Gastrocnemius medialis (tissue), 4 donors: ENCODE measurements around the gene CCNB1IP1. TPM values are rescaled to one million over a fixed set of nuclear protein-coding genes. Genes with fewer than 3 reads are reported as not detected.

Source experiments
- ATAC-seq, 2 donors: fragments of 150-250 bp; one replicate each; pipeline ENCODE4 v1.9.1; 2016
- DNase-seq, 2 donors: peaks; one replicate each; pipeline ENCODE4 v3.0.0-alpha.2; 2019
- H3K27ac ChIP-seq, 4 donors: fragments of 200-600 bp; sonication (generic); 1 replicate in 1 of 4; 2 replicates in 3 of 4; pipeline ENCODE4 v1.5.1; 2016 to 2018; ENCODE audit warnings: mild to moderate bottlenecking in 2 of 4, moderate library complexity in 1 of 4
- H3K27me3 ChIP-seq, 3 donors: fragments of 200-600 bp; sonication (generic) in 2 of 3; 1 replicate in 1 of 3; 2 replicates in 2 of 3; pipeline versions ENCODE4 v1.5.1 to v1.6.0; 2016 to 2019; ENCODE audit warnings: mild to moderate bottlenecking in 1 of 3, moderate library complexity in 1 of 3
- H3K36me3 ChIP-seq, 2 donors: fragments of 200-600 bp; sonication (generic) in 1 of 2; one replicate each; pipeline ENCODE4 v1.5.1; 2017 to 2018
- H3K4me1 ChIP-seq, 2 donors: fragments of 200-600 bp; sonication (generic) in 1 of 2; one replicate each; pipeline ENCODE4 v1.5.1; 2016 to 2017; ENCODE audit warnings: mild to moderate bottlenecking in 2 of 2
- H3K4me3 ChIP-seq, 4 donors: fragments of 200-600 bp; sonication (generic) in 3 of 4; 1 replicate in 1 of 4; 2 replicates in 3 of 4; pipeline ENCODE4 v1.5.1; 2016 to 2019; ENCODE audit warnings: mild to moderate bottlenecking in 2 of 4
- H3K9me3 ChIP-seq, 3 donors: fragments of 200-600 bp; sonication (generic) in 2 of 3; 1 replicate in 1 of 3; 2 replicates in 2 of 3; pipeline ENCODE4 v1.5.1; 2016 to 2019
- CTCF ChIP-seq, 5 experiments: fragments of 450-650 bp in 3 of 5; fragments of 200-600 bp in 2 of 5; sonication (generic) in 2 of 5; IDR thresholded peaks in 4 of 5; conservative IDR thresholded peaks in 1 of 5; 1 replicate in 4 of 5; 2 replicates in 1 of 5; pipeline ENCODE4 v1.5.1; 2016 to 2019; ENCODE audit warnings: antibody characterized with exemption in 5 of 5, mild to moderate bottlenecking in 3 of 5, moderate library complexity in 3 of 5
- POLR2A ChIP-seq, 2 donors: fragments of 450-650 bp; IDR thresholded peaks; one replicate each; pipeline ENCODE4 v1.6.1; 2017; ENCODE audit warnings: antibody characterized with exemption in 2 of 2, mild to moderate bottlenecking in 2 of 2, moderate library complexity in 2 of 2
- in situ Hi-C, 4 donors: fragments of 200-750 bp; cut with MboI; loops; one replicate each; pipeline versions ENCODE4 v1.15.0 to v1.8.0; 2017; ENCODE audit warnings: low sequenced_read_pairs in 4 of 4
- intact Hi-C: fragments of 100-400 bp; cut with DNase I; formaldehyde crosslinking; loops from one replicate; pipeline ENCODE4 v1.15.1; 2023; ENCODE audit warnings: low total_unique reads
- total RNA-seq, 4 donors: library from RNA; depleted of rRNA; stranded (reverse); fragments of >200 nt; gene quantifications; one replicate each; pipeline versions ENCODE4 v1.1.0 to v1.2.3, GENCODE V29; 2016

CCNB1IP1 gene
- total RNA-seq, 4 donors from 2014 or later: 15.7 to 42.9 (median 30.2) TPM

- Histone ChIP-seq H3K36me3 (peaks cover 0 to 100% of the 10 kb centered on the region in 2 donors), H3K9me3 (no peaks in the 10 kb centered on the region), H3K4me3 (no peak overlapping the region), H3K27me3 (no peaks in the 10 kb centered on the region), H3K4me1 (no peaks in the 10 kb centered on the region), H3K27ac (no peak overlapping the region)
- ATAC-seq (no peak), DNase-seq (no peak)
- TF ChIP-seq CTCF (IDR thresholded peaks at IDR 0.05 in 4 of 5, conservative IDR thresholded peaks at IDR 0.05 in 1 of 5) (no peak), POLR2A (IDR thresholded peaks at IDR 0.05) (no peak)
- intact Hi-C loops (no loop called here), in situ Hi-C loops (no loop called here)
These were observed 46.7 kb upstream of the CCNB1IP1 start for GRCh38 chr14:20379743-20380142.

- Histone ChIP-seq H3K36me3 (peaks cover 0 to 100% of the 10 kb centered on the region in 2 donors), H3K9me3 (no peaks in the 10 kb centered on the region), H3K27ac (no peak overlapping the region), H3K4me3 (no peak overlapping the region), H3K27me3 (no peaks in the 10 kb centered on the region), H3K4me1 (no peaks in the 10 kb centered on the region)
- TF ChIP-seq CTCF (IDR thresholded peaks at IDR 0.05 in 4 of 5, conservative IDR thresholded peaks at IDR 0.05 in 1 of 5): no peak
- no peak for TF ChIP-seq POLR2A (IDR thresholded peaks at IDR 0.05)
- ATAC-seq (no peak), DNase-seq (no peak)
- intact Hi-C loops (no loop called here), in situ Hi-C loops (no loop called here)
These were observed 44.1 kb upstream of the CCNB1IP1 start for GRCh38 chr14:20377171-20377570.

GRCh38 chr14:20376071-20376588 lies 43.1 kb upstream of the CCNB1IP1 start:
- no peak for ATAC-seq
- no peaks in the 10 kb centered on the region for H3K27me3 ChIP-seq
- no peak for TF ChIP-seq POLR2A (IDR thresholded peaks at IDR 0.05)
- no peak for TF ChIP-seq CTCF (IDR thresholded peaks at IDR 0.05 in 4 of 5, conservative IDR thresholded peaks at IDR 0.05 in 1 of 5)
- no peak for DNase-seq
- no peaks in the 10 kb centered on the region for H3K4me1 ChIP-seq
- no peak overlapping the region for H3K27ac ChIP-seq
- in situ Hi-C loops: no loop called here
- H3K36me3 ChIP-seq: peaks cover 0 to 100% of the 10 kb centered on the region in 2 donors
- no peak overlapping the region for H3K4me3 ChIP-seq
- intact Hi-C loops: no loop called here
- H3K9me3 ChIP-seq: no peaks in the 10 kb centered on the region

- intact Hi-C loops (no loop called here), in situ Hi-C loops (no loop called here)
- ATAC-seq (no peak), DNase-seq (no peak)
- Histone ChIP-seq H3K9me3 (no peaks in the 10 kb centered on the region), H3K4me1 (no peaks in the 10 kb centered on the region), H3K4me3 (no peak overlapping the region), H3K27me3 (no peaks in the 10 kb centered on the region), H3K27ac (no peak overlapping the region), H3K36me3 (peaks cover 0 to 100% of the 10 kb centered on the region in 2 donors)
- TF ChIP-seq POLR2A (IDR thresholded peaks at IDR 0.05): no peak
These were observed 42.4 kb upstream of the CCNB1IP1 start for GRCh38 chr14:20375471-20375870.

- Histone ChIP-seq H3K36me3 (peaks cover 0 to 100% of the 10 kb centered on the region in 2 donors), H3K4me1 (no peaks in the 10 kb centered on the region), H3K4me3 (no peak overlapping the region), H3K9me3 (no peaks in the 10 kb centered on the region), H3K27ac (no peak overlapping the region), H3K27me3 (no peaks in the 10 kb centered on the region)
- ATAC-seq (no peak), DNase-seq (no peak)
- in situ Hi-C loops (loop anchor here in 2 of 4 donors (25.0 kb wide), 1 partner anchor 1040 kb away; no protein-coding TSS in a partner anchor), intact Hi-C loops (no loop called here)
- TF ChIP-seq CTCF (IDR thresholded peaks at IDR 0.05 in 4 of 5, conservative IDR thresholded peaks at IDR 0.05 in 1 of 5) (no peak), POLR2A (IDR thresholded peaks at IDR 0.05) (no peak)
These were observed 39.7 kb upstream of the CCNB1IP1 start for GRCh38 chr14:20372796-20373195.
